Limb (tissue), 2 donors: Measurements from ENCODE around the gene CHST11.
A peak's percentile ranks its signal among the peaks of the same experiment; 100 is the strongest.

Experiments
- DNase-seq, 2 donors: peaks; one replicate each; pipeline ENCODE4 v3.0.0-alpha.2; 2016; ENCODE audit errors: extremely low spot score in 2 of 2

Gene CHST11

GRCh38 chr12:104756901-104757300 is 300.2 kb downstream of the CHST11 start:
- DNase-seq, result no peak

DNA sequence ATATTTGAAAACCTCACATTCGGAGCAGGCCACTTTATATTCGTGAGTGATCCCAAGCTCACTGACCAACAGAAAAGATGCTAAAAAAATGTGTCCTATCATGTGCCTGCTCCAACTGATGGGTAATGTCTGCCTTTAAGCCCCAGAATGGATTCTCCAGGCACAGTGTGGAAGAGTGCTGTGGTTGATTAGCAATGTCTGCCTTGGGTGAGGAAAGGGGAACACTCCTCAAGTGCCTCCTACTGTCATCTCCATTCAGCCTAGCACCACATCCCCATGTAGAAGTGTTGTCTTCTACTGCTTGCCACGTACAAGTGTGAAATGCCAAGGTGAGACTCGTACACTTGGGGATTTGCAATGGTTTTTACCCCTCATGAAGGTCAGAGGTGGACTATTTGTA is 302.0 kb downstream of the CHST11 start:
- DNase-seq, result no peak

DNA sequence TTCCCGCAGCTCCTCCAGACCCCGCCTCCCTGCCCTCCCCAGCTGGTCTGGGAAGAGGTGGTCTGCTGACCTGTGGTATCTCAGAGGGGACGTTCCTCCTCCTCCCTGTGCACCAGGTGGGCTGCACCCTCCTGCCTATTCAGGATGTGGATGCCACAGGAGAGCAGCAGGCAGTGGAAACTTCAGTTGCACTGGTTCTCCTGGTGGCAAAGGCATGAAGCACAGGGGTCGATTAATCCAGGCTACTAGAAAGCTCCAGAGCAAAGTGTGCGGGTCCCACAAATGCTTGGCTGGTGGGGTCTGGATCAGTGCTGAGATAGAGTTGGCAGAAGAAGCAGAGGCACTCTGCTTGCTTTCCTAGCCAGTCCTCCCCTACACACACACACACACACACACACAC is 304.3 kb downstream of the CHST11 start:
- DNase-seq, result no peak

- no peak for DNase-seq
Measured at GRCh38 chr12:104761611-104762010, 304.9 kb downstream of the CHST11 start.

- DNase-seq, result no peak
Measured at GRCh38 chr12:104763168-104763805, 306.5 kb downstream of the CHST11 start.

DNA sequence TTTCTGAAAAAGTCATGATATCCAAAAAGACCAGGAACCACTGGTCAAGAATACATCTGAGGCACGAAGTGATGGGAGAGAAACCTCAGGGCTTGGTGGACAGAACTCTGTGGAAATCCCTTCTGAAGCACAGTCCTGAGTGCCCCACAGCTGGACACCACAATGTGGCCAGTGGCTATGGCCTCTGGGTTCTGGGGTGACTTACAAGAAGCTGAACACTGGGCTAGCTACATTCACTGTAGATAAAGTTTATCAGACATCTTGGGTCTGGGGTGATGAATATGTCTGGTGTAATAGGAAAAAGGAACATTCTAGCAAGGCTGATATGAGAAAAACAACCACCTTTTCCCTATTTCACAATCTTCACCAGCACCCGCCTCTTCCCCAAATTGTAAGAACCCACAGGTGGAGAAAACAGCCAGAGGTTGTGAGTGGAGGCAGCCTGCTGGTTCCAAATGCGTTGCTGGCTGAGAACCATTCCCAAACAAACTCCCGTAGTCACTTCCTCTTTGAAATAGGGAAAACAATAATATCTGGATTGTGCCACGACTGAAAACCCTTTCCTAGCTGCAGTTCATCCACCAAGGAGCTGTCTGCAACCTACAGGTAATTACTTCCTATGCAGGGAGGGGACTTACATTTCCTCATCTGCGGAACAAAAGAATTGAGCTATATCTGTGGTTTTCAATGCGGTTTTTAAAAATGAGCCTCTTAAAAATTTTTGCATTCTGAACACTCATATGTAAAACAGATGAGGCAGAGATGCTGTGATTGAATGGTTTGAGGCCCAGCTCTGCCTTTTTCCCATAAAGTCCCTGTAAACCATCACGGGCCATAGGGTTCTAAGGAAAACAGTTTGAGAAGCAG is 307.7 kb downstream of the CHST11 start:
- no peak for DNase-seq

- DNase-seq, result no peak
Measured at GRCh38 chr12:104767261-104767660, 310.5 kb downstream of the CHST11 start.

DNA sequence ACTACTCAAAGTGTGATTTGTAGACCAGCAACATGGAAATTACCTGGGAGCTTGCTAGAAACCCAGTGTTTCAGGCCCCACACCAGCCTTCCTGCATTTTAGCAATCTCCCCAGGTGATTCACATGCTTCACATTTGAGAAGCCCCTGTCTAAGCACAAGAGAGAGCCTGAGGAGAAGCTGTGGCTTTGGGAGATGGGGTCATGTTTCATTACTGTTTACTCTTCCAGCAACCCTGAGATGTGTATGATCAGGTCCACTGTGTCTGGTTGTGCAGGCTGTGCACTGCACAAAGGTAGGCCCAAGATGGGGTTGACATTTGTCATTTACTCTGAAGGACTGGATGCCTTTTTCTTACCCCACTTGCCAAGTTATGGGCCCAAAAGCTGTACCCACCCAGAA is 311.3 kb downstream of the CHST11 start:
- DNase-seq, result no peak

GRCh38 chr12:104769144-104769561 is 312.4 kb downstream of the CHST11 start:
- DNase-seq, result no peak

DNA sequence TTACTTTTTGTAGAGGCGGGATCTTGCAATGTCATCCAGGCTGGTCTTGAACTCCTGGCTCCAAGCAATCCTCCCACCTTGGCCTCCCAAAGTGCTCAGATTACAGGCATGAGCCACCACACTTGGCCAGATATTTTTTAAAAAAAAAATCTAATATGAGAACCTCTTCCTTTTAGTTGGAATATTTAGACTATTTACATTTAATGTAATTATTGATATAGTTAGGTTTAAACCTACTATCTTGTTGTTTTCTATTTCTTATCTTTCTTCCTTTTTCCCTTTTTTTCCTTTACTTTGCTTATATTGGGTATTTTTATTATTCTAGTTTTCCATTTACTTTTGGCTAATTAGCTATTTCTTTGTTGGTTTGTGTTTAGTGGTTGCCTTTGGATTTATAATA is 315.6 kb downstream of the CHST11 start:
- DNase-seq, result no peak

DNA sequence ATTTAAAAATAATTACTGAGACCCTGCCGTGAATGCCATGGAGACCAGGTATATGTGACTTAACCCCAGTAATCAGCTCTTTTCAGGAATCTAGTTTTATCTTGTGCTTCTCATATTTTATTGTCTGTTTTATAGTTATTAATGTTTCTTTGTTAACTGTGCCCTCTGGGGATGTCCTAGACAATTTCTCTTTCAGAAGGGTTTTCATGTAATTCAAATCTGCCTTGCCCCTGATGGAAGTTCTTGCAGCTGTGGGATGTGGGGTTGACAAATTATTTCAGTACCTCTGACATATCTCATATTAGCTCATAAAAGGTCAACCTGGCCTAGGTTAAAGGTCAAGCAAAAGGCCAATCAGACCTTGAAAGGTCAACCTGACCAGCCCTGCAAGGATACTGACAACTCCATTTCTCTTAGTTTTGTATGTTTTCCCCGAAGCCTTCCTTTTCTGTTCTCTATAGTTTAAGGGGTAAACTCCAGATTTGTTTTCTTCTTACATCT is 319.0 kb downstream of the CHST11 start:
- no peak for DNase-seq

GRCh38 chr12:104779134-104779533 is 322.4 kb downstream of the CHST11 start:
- DNase-seq, result no peak

DNA sequence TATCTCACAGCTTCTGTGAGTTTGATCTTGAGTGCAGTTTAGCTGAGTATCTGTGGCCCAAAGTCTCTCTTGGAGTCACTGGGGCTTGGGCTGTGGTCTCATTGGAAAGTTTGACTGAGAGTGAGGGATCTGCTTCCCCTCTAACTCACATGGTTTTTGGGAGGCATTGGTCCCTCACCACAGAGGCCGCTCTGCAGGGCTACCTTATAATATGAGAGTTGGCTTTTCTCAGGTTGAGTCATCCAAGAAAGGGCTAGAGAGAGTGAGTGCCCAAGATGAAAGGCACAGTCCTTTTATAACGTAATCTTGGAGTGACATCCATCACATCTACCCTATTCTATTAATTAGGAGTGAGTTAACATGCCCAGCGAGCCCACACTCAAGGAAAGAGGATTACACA is 325.5 kb downstream of the CHST11 start:
- DNase-seq, result no peak

- no peak for DNase-seq
Measured at GRCh38 chr12:104784592-104784991, 327.8 kb downstream of the CHST11 start.

DNA sequence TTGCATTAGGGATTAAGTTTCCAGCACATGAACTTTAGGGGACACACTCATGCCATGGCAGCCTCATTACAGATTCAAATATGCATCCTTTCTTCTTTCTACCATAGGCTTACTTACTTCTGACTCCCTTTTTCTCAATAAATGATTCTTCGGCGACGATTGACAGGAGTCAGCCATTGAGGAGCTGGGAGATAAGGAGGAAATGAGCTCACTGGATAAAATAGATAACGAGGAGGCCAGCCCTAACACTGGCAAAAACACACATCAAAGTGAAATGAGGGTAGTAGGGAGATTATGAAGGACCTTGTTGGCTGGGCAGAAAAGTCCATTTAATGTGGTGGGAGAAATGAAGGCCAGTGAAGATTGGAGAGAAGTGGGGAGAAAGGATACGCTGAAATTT is 329.1 kb downstream of the CHST11 start:
- no peak for DNase-seq

DNA sequence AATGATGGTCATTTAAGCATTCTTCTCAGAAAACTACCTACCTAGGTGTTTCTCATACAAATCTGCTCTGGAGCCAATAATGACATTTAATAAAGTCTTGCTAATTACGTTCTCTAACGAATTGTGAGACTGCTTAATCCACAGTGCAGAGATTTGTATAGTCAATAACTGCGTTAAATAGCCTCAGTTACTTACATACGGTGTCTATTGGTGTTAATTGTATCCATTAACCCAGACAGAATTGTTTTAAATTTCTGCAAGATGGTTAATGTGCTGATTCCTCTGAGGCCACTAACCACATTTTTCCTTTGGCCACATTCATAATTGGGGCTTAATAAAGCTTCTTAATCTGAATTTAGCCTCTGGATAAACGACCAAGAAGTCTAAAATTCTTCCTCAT is 329.6 kb downstream of the CHST11 start:
- no peak for DNase-seq

- no peak for DNase-seq
Measured at GRCh38 chr12:104788840-104789271, 332.1 kb downstream of the CHST11 start.

- peak in 1 of 2 donors; percentile 64 for DNase-seq
Measured at GRCh38 chr12:104790296-104791125, 333.8 kb downstream of the CHST11 start.

DNA sequence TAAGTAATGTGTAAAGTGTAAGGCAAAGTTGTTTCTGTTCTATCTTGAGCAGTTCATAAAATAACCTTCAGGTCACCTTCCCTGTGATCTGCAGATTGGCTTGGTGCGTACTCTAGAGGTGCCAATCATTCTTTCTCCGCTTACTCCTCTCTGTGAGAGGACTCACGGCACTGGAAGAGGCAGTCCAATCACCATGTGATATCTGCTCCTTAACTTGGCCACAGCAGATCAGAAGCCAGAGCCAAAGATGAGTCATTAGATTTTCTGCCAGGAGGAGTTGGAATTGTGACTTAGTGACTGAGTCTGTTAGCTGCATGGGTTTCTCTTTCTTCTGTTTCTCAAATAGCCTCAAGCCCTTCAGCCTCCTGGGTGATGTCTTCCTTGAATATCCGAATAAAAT is 335.8 kb downstream of the CHST11 start:
- DNase-seq, result no peak

- DNase-seq, result no peak
Measured at GRCh38 chr12:104793285-104793684, 336.5 kb downstream of the CHST11 start.

- DNase-seq, result no peak
Measured at GRCh38 chr12:104793968-104794367, 337.2 kb downstream of the CHST11 start.

DNA sequence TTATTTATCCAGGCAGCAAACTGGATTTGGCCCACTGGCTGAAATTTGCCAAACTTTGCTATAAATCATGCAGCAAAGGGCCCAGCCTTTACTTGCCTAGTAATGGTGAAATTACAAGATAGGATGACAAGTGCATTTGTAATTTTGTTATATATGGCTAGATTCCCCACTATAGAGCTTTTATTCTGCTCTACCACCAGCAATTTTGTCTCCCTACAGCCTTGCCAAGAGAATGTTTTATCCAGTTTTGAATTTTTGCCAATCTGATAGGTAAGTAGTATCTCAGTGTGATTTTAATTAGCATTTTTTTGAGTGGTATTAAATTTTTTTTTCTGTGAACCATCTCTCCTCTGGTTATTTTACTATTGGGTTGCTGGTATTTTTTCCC is 339.7 kb downstream of the CHST11 start:
- DNase-seq, result no peak
